GM21786 (cell line): ENCODE measurements around the gene MYT1.

Experiments used
- ATAC-seq: cut with Tn5 transposase; IDR thresholded peaks from one replicate; pipeline ENCODE4 v1.9.1; 2021; ENCODE audit not compliant: unreplicated experiment

The MYT1 gene

GRCh38 chr20:64153861-64154589 is 10.2 kb upstream of the MYT1 start:
- ATAC-seq = no peak

GRCh38 chr20:64154590-64155257 is 9.5 kb upstream of the MYT1 start:
- ATAC-seq = no peak

GRCh38 chr20:64155258-64156135 is 8.8 kb upstream of the MYT1 start:
- ATAC-seq = no peak

- ATAC-seq = no peak
Observed at GRCh38 chr20:64156136-64156885, 7.9 kb upstream of the MYT1 start.

- no peak for ATAC-seq
Observed at GRCh38 chr20:64156886-64157875, 7.1 kb upstream of the MYT1 start.

- ATAC-seq = no peak
Observed at GRCh38 chr20:64157878-64158277, 6.4 kb upstream of the MYT1 start.

- no peak for ATAC-seq
Observed at GRCh38 chr20:64158346-64159285, 5.6 kb upstream of the MYT1 start.

- no peak for ATAC-seq
Observed at GRCh38 chr20:64159286-64159680, 5.0 kb upstream of the MYT1 start.

- no peak for ATAC-seq
Observed at GRCh38 chr20:64159711-64160110, 4.5 kb upstream of the MYT1 start.

GRCh38 chr20:64160118-64160517 is 4.1 kb upstream of the MYT1 start:
- ATAC-seq = no peak

- ATAC-seq = no peak
Observed at GRCh38 chr20:64160526-64161355, 3.5 kb upstream of the MYT1 start.

- no peak for ATAC-seq
Observed at GRCh38 chr20:64161356-64162238, 2.7 kb upstream of the MYT1 start.

- no peak for ATAC-seq
Observed at GRCh38 chr20:64162239-64162910, 1.9 kb upstream of the MYT1 start.

GRCh38 chr20:64163776-64164122 is 503 bp upstream of the MYT1 start:
- no peak for ATAC-seq

GRCh38 chr20:64165866-64166600 is 1.8 kb downstream of the MYT1 start:
- ATAC-seq = no peak
